RPMI8226 (cell line): Measurements from ENCODE around the gene OLA1.
A peak's percentile ranks its signal among the peaks of the same experiment; 100 is the strongest.

ENCODE experiments used
- DNase-seq: peaks from one replicate; pipeline ENCODE4 v3.0.0-alpha.2; 2015

Gene OLA1

GRCh38 chr2:174174741-174175140 lies 73.6 kb downstream of the OLA1 start:
- DNase-seq, result no peak

DNA sequence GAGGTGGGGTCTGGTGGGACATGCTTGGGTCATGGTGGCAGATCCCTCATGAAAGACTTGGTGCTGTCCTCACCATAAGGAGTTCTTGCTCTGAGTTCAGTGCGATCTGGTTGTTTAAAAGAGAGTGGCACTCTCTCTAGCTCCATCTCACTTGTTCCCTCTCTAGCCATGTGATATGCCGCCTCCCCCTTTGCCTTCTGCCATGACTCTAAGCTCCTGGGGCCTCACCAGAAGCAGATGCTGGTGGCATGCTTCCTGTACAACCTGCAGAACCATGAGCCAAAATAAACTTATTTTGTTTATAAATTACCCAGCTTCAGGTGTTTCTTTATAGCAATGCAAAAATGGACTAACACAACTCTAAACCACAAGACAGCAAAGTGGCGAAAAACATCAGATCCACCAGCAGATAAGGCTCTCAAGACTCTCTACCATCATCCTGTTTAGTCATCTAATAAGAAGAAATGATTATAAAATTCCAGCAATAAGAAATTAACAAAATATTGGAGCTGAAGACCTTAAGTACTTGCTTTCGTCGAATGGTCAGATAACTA lies 75.5 kb downstream of the OLA1 start:
- no peak for DNase-seq

DNA sequence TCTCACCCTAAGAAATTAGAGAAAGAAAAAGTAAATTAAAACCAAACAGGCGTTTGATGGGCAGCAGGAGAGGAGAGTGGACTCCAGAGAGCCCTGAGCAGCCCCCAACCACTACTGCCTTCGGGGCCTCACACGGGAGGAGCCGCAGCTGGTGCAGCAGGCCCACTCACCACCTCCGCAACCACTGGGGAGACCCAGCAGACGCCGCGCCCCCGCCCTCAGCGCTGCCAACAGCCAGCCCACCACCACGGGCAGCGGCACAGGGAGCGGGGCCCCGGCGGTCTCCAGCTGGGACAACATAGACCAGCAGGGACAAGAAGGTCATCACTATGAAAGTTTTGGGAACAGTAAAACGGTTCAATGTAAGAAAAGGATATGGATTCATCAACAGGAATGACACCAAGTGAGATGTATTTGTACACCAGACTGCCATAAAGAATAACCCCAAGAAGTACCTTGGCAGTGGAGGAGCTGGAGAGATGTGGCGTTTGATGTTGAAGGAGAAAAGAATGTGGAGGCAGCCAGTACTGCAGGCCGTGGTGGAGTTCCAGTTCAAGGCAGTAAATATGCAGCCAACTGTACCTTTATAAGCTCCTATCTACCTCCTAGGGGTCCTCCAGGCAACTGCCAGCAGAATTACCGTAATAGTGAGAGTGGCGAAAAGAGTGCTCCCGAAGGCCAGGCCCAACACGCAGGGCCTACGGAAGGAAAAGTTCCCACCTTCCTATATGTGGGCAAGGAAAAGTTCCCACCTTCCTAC lies 76.5 kb downstream of the OLA1 start:
- no peak for DNase-seq

- no peak for DNase-seq
Measured at GRCh38 chr2:174169372-174169771, 79.0 kb downstream of the OLA1 start.

GRCh38 chr2:174166261-174166660 lies 82.1 kb downstream of the OLA1 start:
- DNase-seq, result no peak

GRCh38 chr2:174161490-174161889 lies 86.8 kb downstream of the OLA1 start:
- no peak for DNase-seq

GRCh38 chr2:174158003-174158402 lies 90.3 kb downstream of the OLA1 start:
- DNase-seq, result peak; percentile 46

GRCh38 chr2:174157053-174157452 lies 91.3 kb downstream of the OLA1 start:
- DNase-seq, result no peak

DNA sequence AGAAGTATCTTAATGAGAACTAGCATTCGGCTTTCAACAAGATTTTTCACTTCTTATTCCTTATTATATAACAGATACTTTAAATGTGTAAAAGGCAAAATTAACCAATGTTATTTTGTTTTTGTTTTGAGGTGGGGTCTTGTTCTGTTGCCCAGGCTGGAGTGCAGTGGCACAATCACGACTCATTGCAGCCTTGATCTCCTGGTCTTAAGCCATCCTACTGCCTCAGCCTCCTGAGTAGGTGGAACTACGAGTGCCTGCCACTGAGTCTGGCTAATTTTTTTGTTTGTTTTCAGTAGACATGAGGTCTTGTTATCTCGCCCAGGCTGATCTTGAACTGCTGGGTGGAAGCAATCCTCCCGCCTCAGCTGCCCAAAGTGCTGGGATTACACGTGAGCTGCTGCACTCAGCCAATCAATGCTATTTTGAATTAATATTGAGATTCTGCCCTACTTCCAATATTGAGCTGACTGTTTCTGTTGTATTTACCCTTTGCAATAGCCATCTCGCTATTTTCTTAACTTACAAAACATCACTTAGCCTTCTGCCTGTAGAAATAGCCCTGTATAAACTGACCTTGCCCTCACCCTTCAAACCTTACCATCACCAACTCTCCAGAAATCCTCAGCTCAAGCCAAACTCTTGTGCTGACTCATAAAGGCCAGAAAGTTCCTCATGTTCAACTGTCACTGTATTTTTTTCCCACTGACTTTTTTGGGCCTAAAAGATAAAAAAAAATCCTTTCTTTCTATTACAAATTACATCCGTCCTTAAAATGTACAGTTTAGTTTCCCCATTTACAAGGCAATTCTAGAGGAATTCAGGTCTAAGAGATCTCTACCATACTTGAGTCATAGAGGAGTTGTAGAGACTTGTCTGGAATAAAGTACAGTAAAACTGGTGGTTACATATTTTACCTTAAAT lies 94.3 kb downstream of the OLA1 start:
- no peak for DNase-seq

GRCh38 chr2:174149530-174149929 lies 98.8 kb downstream of the OLA1 start:
- no peak for DNase-seq

GRCh38 chr2:174148833-174149232 lies 99.5 kb downstream of the OLA1 start:
- DNase-seq, result no peak

DNA sequence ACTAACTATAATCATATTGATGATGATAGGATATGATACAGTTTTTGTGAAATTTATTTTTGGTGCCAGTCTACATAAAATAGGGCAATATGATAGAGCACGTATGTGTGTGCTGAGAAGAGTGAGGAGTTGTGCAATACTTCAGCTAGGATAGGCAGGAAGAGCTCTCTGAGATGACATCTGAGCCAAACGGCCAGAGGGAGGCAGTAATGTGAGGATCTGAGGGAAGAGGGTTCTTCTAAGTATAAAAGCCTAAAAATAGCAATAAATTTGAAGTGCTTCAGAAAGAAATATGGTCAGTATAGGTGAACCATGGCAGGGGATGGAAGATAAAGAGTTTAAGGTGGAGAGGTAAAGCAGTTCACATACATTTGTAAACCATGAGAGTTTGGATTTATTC lies 102.5 kb downstream of the OLA1 start:
- no peak for DNase-seq

- DNase-seq, result no peak
Measured at GRCh38 chr2:174142290-174142689, 106.0 kb downstream of the OLA1 start.

DNA sequence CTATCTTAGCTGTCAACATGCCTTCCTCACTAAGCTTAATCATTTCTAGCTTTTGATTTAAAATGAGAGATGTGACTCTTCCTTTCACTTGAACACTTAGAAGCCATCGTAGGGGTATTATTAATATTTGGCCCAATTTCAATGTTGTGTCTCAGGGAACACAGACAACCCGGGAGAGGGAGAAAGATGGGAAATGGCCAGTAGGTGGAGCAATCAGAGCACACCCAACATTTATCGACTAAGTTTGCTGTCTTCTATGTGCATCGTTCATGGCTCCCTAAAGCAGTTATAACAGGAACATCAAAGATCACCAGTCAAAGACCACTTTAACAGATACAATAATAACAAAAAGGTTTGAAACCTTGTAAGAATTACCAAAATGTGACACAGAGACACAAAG lies 110.2 kb downstream of the OLA1 start:
- DNase-seq, result no peak

DNA sequence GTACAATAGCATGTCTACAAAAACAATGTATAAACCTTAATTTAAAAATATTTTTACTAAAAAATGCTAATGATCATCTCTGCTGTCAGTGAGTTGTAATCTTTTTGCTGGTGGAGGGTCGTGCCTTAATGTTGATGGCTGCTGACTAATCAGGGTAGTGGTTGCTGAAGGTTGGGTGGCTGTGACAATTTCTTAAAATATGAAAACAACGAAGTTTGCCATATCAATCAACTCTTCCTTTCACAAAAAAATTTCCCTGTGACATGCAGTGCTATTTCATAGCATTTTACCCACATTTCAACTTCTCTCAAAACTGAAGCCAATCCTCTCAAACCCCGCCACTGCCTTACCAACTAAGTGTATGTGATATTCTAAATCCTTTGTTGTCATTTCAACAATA lies 112.4 kb downstream of the OLA1 start:
- no peak for DNase-seq

DNA sequence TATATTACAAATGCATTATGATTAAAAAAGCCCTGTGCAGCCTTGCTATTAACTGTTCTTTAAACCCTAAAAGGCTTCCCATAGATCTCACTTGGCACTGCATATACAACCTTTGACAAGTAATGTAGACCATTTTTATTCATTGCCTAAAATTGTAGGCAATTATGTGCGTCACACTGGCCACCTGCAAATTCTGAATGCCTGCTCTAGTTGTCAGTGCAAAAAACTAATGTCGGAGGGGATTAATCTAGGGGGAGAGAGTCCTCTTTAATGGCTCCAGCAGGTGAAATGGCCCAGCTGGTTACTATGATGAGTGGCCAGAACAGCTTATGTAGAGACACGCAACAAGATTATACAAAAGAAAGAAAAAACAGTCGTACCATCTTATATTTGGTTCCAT lies 123.2 kb downstream of the OLA1 start:
- no peak for DNase-seq

DNA sequence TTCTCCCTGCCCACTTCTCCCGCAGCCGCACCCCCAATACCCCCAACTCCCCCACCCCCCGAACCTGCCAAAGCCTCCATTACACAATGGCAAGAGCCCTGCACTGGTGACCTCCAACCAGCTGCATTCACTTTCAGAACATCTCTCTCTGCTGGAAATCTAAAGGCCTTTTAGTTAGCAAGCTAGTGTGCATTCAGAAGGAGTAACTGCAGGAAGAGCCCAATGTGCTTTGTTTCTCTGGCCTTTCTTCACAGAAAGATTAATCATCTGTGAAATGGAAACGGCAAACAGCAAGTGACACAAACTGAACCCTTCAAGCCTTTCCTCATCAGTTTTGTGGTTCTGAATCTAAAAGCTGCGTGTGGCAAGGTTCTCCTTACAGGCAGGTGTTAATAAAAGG lies 124.2 kb downstream of the OLA1 start:
- DNase-seq, result no peak

DNA sequence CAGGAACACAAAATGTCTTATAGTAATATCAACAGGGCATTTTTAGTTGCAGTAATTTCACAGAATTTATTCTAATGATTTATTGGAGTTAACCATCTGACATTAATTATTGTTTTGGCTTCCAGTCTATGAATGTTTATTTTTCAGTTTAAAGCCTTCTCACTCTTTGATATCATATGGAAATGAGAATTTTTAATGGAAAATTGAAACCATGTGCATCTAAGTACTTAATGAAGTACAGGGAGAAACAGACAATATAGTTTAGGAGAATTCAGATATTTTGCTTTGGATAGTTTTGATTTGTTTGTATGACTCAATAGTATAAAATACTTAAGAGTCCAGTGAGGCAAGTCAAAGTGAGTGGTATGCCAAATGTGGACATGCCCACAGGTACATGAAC lies 126.1 kb downstream of the OLA1 start:
- DNase-seq, result no peak

DNA sequence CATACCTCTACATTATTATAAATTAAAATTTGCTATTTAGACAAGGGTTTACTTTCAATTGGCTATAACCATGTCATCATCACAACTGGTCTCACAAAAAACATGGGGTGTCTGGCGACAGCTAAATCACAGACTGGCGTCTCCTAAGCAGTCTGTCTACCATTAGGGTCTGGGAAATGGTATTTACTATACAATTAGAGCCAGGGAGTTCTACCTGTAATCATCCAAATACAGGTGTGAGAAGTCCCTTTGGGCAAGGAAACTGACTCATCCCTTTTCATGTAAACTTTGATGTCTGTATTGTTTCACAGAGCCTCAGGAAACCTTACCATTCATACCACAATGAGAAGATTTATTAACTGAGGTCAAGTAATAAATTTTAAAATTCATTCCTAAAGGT lies 126.7 kb downstream of the OLA1 start:
- no peak for DNase-seq

DNA sequence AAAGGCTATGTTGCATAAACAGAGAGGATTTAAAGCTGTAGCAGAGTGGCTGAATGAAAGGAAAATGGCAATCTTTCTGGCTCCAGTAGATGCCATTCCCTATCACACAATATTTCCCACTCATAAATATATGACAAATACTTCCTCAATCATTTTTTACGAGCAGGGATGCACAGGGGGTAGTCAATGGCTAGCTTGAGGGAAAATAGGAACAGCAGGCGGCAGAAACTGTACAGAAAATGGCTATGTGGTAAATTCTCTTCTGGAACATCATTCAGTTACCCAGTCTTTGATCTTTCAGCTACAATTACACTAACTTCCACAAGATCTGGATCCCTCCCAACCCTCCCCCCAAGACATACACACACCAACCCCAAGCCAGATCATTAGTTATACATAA lies 127.2 kb downstream of the OLA1 start:
- no peak for DNase-seq

- DNase-seq, result no peak
Measured at GRCh38 chr2:174120346-174120745, 128.0 kb downstream of the OLA1 start.

DNA sequence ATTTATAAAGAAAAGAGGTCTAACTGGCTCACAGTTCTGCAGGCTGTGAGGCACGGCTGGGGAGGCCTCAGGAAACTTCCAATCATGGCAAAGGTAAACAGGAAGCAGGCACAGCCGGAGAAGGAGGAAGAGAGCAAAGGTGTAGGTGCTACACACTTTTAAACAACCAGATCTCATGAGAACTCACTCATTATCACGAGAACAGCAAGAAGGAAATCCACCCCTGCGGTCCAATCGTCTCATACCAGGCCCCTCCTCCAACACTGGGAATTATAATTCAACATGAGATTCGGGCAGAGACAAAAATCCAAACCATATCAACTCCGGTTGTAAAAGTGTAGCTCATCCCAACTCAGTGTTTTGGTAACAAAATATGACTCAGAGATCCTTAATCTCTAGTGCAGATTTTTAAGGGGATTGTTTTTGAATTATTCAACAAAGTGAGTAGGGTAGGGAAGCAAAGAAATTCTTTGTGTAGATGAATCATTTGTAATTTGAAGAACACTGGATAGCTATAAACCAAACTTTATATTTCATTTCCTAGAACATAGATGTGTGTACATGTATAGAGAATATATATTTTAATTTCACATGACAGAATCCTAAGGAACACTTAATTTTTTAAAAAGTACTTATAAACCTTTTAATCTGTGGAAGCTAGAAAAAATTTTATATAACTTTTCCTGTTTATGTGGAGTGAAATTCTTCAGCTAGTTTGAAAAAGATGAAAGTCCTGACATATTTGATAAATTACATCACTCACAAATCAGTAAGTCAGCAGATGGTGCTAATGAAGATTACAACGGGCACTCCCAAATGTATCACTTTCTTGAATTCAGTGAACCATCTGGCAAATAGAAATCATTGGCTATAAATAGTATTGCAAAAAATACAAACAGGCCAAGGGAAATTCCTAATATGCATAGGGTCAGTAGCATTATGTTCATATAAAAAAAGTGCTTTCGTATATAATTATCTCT lies 130.1 kb downstream of the OLA1 start:
- DNase-seq, result no peak

DNA sequence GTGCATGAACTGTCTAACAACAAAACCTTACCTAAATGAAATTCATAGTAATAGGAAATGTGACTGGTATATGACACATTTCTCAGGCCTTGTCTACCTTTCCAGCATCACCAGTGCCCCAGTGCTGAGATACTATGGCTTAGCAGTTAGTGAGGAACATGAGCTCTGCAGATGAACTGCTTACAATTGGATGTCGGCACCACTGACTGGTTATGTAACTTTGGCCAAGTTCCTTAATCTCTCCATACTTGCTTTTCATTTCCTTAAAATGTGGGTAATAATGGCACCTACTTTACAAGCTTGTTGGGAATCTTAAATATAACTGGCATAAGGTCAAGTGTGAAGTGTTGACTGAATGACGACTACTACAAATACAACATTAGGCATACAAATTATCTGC lies 136.3 kb downstream of the OLA1 start:
- DNase-seq, result no peak
